Kidney epithelial cell (primary cell): Measurements from ENCODE around the gene ZYG11A. TPM values are rescaled to one million over a fixed set of nuclear protein-coding genes. Genes with fewer than 3 reads are reported as not detected.
"Not testable (repeated sequence)": the region's sequence is repeated elsewhere in the genome, so short reads cannot be mapped to it uniquely, and the experiment has no call there.

ENCODE experiments used
- DNase-seq: peaks from one replicate; pipeline ENCODE4 v3.0.0-alpha.2; 2010; ENCODE audit warnings: low read depth
- H3K27me3 ChIP-seq: 2 replicates; pipeline ENCODE4 v1.6.0; 2011; ENCODE audit warnings: low read length; ENCODE audit not compliant: control insufficient read depth, insufficient read depth
- H3K36me3 ChIP-seq: 2 replicates; pipeline ENCODE4 v1.5.1; 2011; ENCODE audit warnings: low read length; ENCODE audit not compliant: control insufficient read depth, insufficient read depth
- H3K4me3 ChIP-seq: 2 replicates; pipeline ENCODE4 v1.5.1; 2011; ENCODE audit warnings: low read depth, mild to moderate bottlenecking, control low read depth, low read length
- total RNA-seq: library from RNA; depleted of rRNA; stranded (reverse); fragments of >200 nt; gene quantifications from 2 replicates; pipeline ENCODE4 v1.2.3, GENCODE V29; 2015
- TF ChIP-seq, protein P1 (sequence below): IDR thresholded peaks from 2 replicates; pipeline ENCODE4 v1.5.1; 2011; ENCODE audit warnings: mild to moderate bottlenecking, moderate library complexity, low read length, control low read depth, inconsistent platforms; ENCODE audit not compliant: insufficient read depth, poor library complexity, severe bottlenecking

Gene ZYG11A
- total RNA-seq = 0.21 and 0.50 TPM in 2 replicates

DNA sequence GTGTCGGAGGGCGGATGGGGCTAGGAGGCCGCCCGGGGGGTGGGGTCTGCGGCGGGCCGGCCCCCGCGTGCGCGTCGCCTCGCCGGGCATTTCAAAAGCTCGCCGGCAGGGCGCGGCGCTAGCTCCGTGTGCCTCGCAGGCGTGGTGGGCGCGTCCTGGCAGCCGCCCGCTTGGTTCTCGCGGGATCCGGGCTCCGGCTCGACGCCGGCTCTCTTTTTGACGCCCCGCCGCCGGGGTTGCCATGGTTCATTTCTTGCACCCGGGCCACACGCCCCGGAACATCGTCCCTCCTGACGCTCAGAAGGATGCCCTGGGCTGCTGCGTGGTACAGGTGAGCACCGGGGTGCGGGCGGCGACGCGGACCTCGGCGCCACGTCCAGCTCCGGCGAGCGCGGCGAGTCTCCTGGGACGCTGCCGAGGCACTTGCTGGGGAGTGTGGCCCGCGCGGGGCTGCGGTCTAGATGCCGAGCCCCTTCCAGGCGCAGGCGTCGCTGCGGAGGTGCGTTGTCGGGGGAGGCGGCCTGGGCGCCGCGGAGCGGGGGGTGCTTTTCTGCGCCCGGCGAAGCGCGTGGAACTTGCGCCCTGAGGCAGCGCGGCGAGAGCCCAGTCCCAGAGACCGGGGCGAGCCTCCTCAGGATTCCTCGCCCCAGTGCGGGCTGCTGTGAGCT lies at the start of gene ZYG11A:
ZYG11A (plus strand) TSS at position 118 of the 668 bp plus-strand sequence; CDS start at position 242, 124 bp downstream.
- H3K27me3 ChIP-seq = no peaks in the 10 kb centered on the region
- H3K36me3 ChIP-seq = no peaks in the 10 kb centered on the region
- DNase-seq = peak; percentile 44
- TF ChIP-seq, protein P1, sequence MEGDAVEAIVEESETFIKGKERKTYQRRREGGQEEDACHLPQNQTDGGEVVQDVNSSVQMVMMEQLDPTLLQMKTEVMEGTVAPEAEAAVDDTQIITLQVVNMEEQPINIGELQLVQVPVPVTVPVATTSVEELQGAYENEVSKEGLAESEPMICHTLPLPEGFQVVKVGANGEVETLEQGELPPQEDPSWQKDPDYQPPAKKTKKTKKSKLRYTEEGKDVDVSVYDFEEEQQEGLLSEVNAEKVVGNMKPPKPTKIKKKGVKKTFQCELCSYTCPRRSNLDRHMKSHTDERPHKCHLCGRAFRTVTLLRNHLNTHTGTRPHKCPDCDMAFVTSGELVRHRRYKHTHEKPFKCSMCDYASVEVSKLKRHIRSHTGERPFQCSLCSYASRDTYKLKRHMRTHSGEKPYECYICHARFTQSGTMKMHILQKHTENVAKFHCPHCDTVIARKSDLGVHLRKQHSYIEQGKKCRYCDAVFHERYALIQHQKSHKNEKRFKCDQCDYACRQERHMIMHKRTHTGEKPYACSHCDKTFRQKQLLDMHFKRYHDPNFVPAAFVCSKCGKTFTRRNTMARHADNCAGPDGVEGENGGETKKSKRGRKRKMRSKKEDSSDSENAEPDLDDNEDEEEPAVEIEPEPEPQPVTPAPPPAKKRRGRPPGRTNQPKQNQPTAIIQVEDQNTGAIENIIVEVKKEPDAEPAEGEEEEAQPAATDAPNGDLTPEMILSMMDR = peak; percentile 11
- peak within 1 kb of the TSS; percentile 63 for H3K4me3 ChIP-seq

DNA sequence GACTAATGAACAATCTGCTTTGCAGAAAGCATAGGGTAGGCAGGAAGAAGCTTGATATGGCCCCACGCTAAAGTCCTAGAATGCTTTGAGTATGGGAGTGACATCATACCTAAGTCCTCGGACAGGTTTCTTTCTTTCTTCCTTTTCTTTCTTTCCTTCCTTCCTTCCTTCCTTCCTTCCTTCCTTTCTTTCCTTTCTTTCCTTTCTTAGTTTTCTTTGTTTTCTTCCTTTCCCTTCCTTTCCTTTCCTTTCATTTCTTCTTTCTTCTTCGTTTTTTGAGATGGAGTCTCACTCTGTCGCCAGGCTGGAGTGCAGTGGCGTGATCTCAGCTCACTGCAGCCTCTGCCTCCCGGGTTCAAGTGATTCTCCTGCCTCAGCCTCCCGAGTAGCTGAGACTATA lies 48.8 kb upstream of the ZYG11A start:
- not testable (repeated sequence) for H3K27me3 ChIP-seq, H3K4me3 ChIP-seq, H3K36me3 ChIP-seq, DNase-seq

DNA sequence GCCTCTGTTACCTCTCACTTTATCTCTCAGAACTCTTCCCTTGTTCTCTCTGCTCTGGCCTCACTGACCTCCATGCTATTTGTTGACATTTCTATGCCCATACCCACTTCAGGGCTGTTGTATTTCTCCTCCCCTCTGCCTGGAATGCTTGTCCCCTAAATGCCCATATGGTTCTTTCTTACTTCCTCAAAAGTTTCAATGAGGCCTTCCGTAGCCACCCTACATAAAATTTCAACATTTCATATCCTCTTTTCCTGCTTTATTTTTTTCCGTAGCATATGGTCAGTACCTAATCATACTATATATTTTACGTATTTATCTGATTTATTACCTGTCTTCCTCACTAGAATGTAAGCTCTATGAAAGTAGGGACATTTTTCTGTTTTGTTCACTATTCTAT lies 47.1 kb upstream of the ZYG11A start:
- TF ChIP-seq, protein P1 = no peak
- Histone ChIP-seq H3K4me3 (no peak overlapping the region), H3K36me3 (no peaks in the 10 kb centered on the region), H3K27me3 (no peaks in the 10 kb centered on the region)
- DNase-seq = no peak

DNA sequence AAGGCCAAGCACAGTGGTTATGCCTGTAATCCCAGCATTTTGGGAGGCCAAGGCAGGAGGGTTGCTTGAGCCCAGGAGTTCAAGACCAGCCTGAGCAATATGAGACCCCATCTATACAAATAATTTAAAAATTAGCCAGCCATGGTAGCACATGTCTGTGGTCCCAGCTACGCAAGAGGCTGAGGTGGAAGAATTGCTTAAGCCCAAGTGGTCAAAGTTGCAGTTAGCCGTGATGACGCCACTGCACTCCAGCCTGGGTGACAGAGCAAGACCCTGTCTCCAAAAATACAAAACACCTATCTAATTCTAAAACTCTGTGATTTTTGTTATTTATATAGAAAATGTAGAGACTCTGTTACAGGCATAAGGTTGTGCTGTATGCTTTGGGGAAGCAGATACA lies 44.2 kb upstream of the ZYG11A start:
- Histone ChIP-seq H3K36me3 (no peaks in the 10 kb centered on the region), H3K4me3 (no peak overlapping the region), H3K27me3 (no peaks in the 10 kb centered on the region)
- no peak for DNase-seq
- TF ChIP-seq, protein P1 = no peak

DNA sequence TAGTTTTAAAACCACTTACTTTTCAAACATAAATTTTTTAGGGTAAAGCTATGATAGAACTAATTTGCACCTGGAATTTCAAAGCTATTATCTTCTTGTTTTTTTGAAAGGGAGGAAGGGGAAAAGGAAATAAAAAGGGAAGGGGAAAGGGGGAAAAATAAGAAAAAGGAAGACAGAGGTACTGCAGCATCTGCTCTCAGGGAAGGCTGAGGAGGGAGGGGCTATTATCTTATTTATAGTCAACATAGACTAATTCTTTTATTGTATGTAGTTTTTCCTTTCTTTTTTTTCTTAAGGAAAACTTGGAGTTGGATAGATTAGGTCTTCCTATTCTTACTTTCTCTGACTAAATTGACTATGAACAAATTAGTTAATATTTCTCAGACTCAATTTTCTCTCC lies 41.5 kb upstream of the ZYG11A start:
- Histone ChIP-seq H3K4me3 (no peak overlapping the region), H3K36me3 (no peaks in the 10 kb centered on the region), H3K27me3 (no peaks in the 10 kb centered on the region)
- no peak for DNase-seq
- TF ChIP-seq, protein P1 = no peak

DNA sequence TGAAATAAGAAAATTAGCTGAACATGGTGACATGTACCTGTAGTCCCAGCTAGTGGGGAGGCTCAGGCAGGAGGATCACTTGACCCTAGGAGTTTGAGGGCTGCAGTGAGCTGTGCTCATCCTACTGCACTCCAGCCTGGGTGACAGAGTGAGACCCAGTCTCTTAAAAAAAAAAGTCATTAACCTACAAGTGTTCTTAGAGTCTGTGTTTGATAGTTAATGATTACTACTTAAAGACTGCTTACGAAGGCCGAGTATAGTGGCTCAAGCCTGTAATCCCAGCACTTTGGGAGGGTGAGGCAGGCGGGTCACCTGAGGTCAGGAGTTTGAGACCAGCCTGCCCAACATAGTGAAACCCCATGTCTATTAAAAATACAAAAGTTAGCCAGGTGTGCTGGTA lies 38.5 kb upstream of the ZYG11A start:
- H3K27me3 ChIP-seq, H3K36me3 ChIP-seq, H3K4me3 ChIP-seq, DNase-seq: not testable (repeated sequence)

DNA sequence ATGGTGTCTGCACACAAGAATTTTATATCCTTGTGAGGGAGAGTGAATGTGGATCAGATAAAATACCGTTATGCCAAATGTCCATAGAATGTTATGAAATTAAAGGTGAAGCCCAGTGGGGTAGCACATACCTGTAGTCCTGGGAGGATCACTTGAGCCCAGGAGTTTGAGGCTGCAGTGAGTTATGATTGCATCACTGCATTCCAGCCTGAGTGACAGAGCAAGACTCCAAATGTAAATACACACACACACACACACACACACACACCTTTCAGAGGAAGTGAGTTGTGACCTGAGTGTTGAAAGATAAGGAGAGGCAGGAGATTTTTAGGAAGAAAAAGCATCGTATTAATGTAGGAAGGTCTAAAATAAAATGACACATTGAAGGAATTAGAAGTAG lies 28.1 kb upstream of the ZYG11A start:
- DNase-seq = peak; percentile 52
- no peaks in the 10 kb centered on the region for H3K36me3 ChIP-seq
- H3K27me3 ChIP-seq = no peaks in the 10 kb centered on the region
- TF ChIP-seq, protein P1 = no peak
- H3K4me3 ChIP-seq = no peak overlapping the region

DNA sequence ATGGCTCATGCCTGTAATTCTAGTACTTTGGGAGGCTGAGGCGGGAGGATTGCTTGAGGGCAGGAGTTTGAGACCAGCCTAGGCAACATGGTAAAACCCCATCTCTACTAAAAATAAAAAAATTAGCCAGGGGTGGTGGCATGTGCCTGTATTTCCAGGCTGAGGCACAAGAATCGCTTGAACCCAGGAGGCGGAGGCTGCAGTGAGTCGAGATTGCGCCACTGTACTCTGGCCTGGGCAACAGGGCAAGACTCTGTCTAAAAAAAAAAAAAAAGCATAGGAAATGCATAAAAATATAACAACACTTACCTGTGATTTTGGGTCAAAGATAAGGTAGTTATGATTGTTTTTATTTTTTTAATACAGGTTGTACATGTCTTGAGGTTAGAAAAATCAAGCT lies 21.7 kb upstream of the ZYG11A start:
- not testable (repeated sequence) for H3K27me3 ChIP-seq, H3K4me3 ChIP-seq, DNase-seq, H3K36me3 ChIP-seq
